H1 (cell line): ENCODE results near the gene SORL1-AS1.

Source experiments
- POLR2A ChIP-seq, 2 experiments: IDR thresholded peaks; 1 replicate in 1 of 2; 2 replicates in 1 of 2; pipeline ENCODE4 v1.6.1; 2011; ENCODE audit warnings: low read depth in 2 of 2, low read length in 2 of 2, mild to moderate bottlenecking in 2 of 2; ENCODE audit errors: control extremely low read depth in 1 of 2
- SRF ChIP-seq: IDR thresholded peaks from 2 replicates; pipeline ENCODE4 v1.6.1; 2011; ENCODE audit warnings: mild to moderate bottlenecking, low read depth, low read length, moderate library complexity

DNA sequence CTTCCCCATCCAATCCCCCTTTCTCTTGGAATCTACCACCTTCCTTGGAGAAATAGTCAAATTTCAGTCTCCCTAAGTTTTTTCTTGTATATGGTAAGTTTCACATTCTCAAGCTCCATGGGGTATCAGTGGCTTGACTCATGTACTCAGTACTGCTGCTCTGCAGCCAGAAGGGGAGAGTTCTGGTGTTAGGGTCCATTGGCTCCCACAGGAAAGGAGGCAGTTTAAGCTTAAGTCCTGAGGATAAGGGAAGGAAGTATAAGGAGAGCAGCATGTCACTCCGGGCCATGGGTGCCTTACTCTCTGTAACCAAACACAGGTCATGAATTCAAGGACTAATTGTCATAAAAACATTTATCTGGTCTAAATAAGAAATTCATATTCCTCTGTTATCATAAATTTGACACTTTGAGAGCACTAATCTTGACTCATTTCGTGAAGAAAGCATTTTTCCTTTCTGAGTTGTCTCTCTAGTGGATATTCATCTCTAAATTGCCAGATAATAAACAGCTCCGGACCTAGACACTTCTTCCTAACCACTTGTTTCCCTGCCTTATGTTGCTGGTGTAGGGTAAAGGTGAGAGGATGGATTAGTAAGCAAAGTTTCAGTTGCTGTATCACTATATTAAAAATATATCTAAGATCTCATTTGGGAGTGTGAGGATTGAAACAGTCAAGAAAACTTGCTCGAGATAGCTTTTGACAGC lies 20.8 kb downstream of the SORL1-AS1 start:
- TF ChIP-seq SRF (no peak), POLR2A (IDR thresholded peaks at IDR 0.05; ENCODE audit: control extremely low read depth in 1 of 2, low read depth in 2 of 2, low read length in 2 of 2) (no peak)
